ENCODE measurements around the gene MBOAT1. TPM values are rescaled to one million over a fixed set of nuclear protein-coding genes. Genes with fewer than 3 reads are reported as not detected.

MBOAT1 gene
- total and polyA plus RNA-seq, 2 of the 13 experiments (the other 11 are each of a cell fraction or from before 2014, with no cell fraction given), result not detected

DNA sequence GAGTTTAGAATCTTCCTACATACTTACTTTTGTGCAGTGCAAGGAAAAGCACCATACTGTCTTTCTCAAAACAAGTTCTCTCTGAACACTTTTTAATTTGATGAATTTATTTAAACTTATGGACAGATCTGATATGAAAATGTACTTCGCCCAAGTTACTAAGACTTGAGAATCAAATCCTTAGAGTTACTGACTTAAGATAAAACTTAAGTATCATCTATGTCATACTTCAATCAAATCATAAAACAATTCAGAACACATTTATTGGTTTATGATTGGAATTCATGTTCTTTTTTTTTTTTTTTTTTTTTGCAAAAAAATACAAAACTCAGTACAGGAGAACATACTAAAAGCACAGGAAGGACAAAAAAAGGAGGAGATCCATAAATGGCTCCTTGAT is 77.7 kb downstream of the MBOAT1 start (continued):
- TF ChIP-seq ZNF343 (CRISPR knock-in tag; IDR thresholded peaks at IDR 0.05) (no peak), ZNF124 (CRISPR knock-in tag; IDR thresholded peaks at IDR 0.05) (no peak)

DNA sequence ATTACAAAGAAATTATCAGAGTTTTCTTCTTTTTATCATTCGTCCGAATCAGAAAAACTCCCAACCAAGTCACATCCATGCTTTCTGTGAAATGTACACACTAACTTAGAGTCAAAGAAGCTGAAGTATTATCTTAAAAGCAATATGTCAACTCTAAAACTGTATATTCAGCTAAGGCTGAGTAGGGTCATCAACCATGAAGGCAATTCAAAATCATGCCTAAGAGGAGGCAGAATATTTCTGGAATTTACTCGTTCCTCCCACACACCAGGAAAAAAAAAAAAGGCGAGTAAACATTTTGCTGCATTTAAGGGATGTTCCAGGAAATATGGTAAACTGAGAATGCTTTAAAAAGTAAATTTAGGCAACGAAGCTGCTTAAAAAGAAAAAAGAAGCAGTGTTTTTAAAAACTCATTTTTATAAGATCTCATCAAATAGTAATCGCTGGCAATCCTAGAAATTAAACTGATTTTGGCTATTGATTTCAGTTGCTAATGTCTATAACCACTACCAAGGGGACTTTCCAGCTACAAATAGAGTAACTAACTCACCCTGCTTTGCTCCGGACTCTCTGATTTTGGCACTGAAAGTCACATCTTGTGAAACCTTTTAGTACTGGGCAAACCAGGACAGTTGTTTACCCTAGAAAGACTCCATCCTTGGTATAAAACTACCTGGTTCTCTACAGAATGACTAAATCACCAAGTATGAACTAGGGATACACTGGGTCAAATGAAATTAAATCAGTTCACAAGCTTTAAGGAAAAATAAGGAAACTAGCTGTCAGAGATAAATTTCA is 82.8 kb downstream of the MBOAT1 start:
- H2AFZ ChIP-seq (ENCODE audit: low read length), result no peak overlapping the region

More for the DNA sequence above, 82.8 kb downstream of the MBOAT1 start:
- Histone ChIP-seq H3K4me1 (ENCODE audit: insufficient read depth, low read length) (peaks cover 15% of the 10 kb centered on the region), H3K4me2 (ENCODE audit: low read depth, low read length) (no peak overlapping the region), H3K27ac (ENCODE audit: extremely low read length, insufficient read depth, low read length) (no peak overlapping the region), H3K9ac (ENCODE audit: insufficient read depth, low read depth, low read length) (no peak overlapping the region), H3K27me3 (ENCODE audit: control insufficient read depth in 1 of 2, insufficient read depth in 2 of 2, low read length in 2 of 2) (peaks cover 0 to 7% of the 10 kb centered on the region in 2 experiments; a peak in 1 of 5 replicates), H3K79me2 (ENCODE audit: insufficient read depth, low read length) (no peaks in the 10 kb centered on the region), H4K20me1 (ENCODE audit: insufficient read depth, low read length) (no peaks in the 10 kb centered on the region), H3K9me3 (ENCODE audit: low read length) (no peaks in the 10 kb centered on the region), H3K4me3 (replicated peaks in 1 of 3; ENCODE audit: insufficient read depth in 1 of 3, low read depth in 2 of 3, low read length in 3 of 3) (no peak overlapping the region), H3K36me3 (replicated peaks in 1 of 2; ENCODE audit: control insufficient read depth in 1 of 2, insufficient read depth in 2 of 2, low read length in 2 of 2) (no peaks in the 10 kb centered on the region)
- ChIA-PET POLR2A (no interaction called here), CTCF (ENCODE audit: low intra/inter-chr PET ratio, low total read pairs) (no interaction called here)
- no peak for ATAC-seq
- intact Hi-C loops (cut with micrococcal nuclease; ENCODE audit: unreplicated experiment) (no loop called here), in situ Hi-C loops (cut with HindIII; ENCODE audit: extremely low pct_ligation_motif_present, low pct_unique_long_range_greater_than_20kb) (loop anchor here (5.0 kb wide), 1 partner anchor 37 kb away; no protein-coding TSS in a partner anchor)
- no peak for DNase-seq (ENCODE audit: low spot score)
- no TSS peak for BruUV-seq (replicated peaks)
- TF ChIP-seq ZNF225 (CRISPR knock-in tag; IDR thresholded peaks at IDR 0.05) (no peak), ZSCAN12 (CRISPR knock-in tag; IDR thresholded peaks at IDR 0.05) (no peak), ATM (IDR thresholded peaks at IDR 0.05; ENCODE audit: borderline replicate concordance) (no peak), MED13 (CRISPR knock-in tag; IDR thresholded peaks at IDR 0.05) (no peak), ZNF136 (CRISPR knock-in tag; IDR thresholded peaks at IDR 0.05; ENCODE audit: low read depth) (no peak), RARA (CRISPR knock-in tag; IDR thresholded peaks at IDR 0.05) (no peak), ZNF768 (CRISPR knock-in tag; IDR thresholded peaks at IDR 0.05) (no peak), ZNF782 (CRISPR knock-in tag; IDR thresholded peaks at IDR 0.05; ENCODE audit: borderline replicate concordance) (no peak), AGO1 (IDR thresholded peaks at IDR 0.05; ENCODE audit: low read depth, low read length, poor library complexity, severe bottlenecking) (no peak), ZSCAN25 (CRISPR knock-in tag; IDR thresholded peaks at IDR 0.05) (no peak), ZNF564 (CRISPR knock-in tag; IDR thresholded peaks at IDR 0.05) (no peak), ZNF777 (CRISPR knock-in tag; IDR thresholded peaks at IDR 0.05) (no peak), ZNF878 (CRISPR knock-in tag; IDR thresholded peaks at IDR 0.05) (no peak), ZNF326 (CRISPR knock-in tag; IDR thresholded peaks at IDR 0.05; ENCODE audit: borderline replicate concordance) (no peak), ZNF772 (CRISPR knock-in tag; IDR thresholded peaks at IDR 0.05) (no peak), ISX (CRISPR knock-in tag; conservative IDR thresholded peaks at IDR 0.05) (no peak), NCOA5 (CRISPR knock-in tag; IDR thresholded peaks at IDR 0.05) (no peak), KDM1A (CRISPR knock-in tag; IDR thresholded peaks at IDR 0.05) (no peak), SRY (CRISPR knock-in tag; IDR thresholded peaks at IDR 0.05) (no peak)
- WGBS (ENCODE audit: low lambda C conversion rate), result 38% methylated on average over 7 of the region's 7 CpGs
- no peak for FAIRE-seq

Measured in HepG2 (cell line).